SU-DHL-6 (cell line): Measurements from ENCODE around the gene LDLRAD3.

ENCODE experiments used
- H2AFZ ChIP-seq: fragments of 200-600 bp; sonication (generic); 2 replicates; pipeline ENCODE4 v1.6.1; 2014; ENCODE audit warnings: low read depth, mild to moderate bottlenecking, moderate library complexity, mixed read lengths, antibody characterized with exemption, low read length; ENCODE audit not compliant: severe bottlenecking
- H3F3A ChIP-seq: fragments of 200-600 bp; shearing (Covaris generic); 2 replicates; pipeline ENCODE4 v1.6.0; 2016; ENCODE audit warnings: antibody characterized with exemption, mild to moderate bottlenecking; ENCODE audit not compliant: insufficient read depth
- H3K27ac ChIP-seq: fragments of 200-600 bp; sonication (generic); 2 replicates; pipeline ENCODE4 v1.5.1; 2016; ENCODE audit warnings: low read depth, mild to moderate bottlenecking, low read length, moderate library complexity, mixed read lengths
- H3K27me3 ChIP-seq: fragments of 200-600 bp; sonication (generic), shearing (Covaris generic); 2 replicates; pipeline ENCODE4 v1.6.0; 2014; ENCODE audit warnings: mild to moderate bottlenecking, low read length
- H3K36me3 ChIP-seq: fragments of 200-600 bp; sonication (generic); 2 replicates; pipeline ENCODE4 v1.6.1; 2014; ENCODE audit warnings: mild to moderate bottlenecking, low read length, mixed read lengths
- H3K4me2 ChIP-seq: fragments of 300-600, 200-600 bp; shearing (Covaris generic), sonication (generic); 2 replicates; pipeline ENCODE4 v1.6.0; 2014; ENCODE audit warnings: low read length, low read depth, mild to moderate bottlenecking; ENCODE audit not compliant: poor library complexity, severe bottlenecking
- H3K4me3 ChIP-seq: fragments of 200-600 bp; sonication (generic); 2 replicates; pipeline ENCODE4 v1.5.1; 2014; ENCODE audit warnings: antibody characterized with exemption, low read length, mild to moderate bottlenecking, mixed read lengths; ENCODE audit not compliant: insufficient read depth, poor library complexity, severe bottlenecking
- H3K79me2 ChIP-seq: fragments of 200-600 bp; sonication (generic); 2 replicates; pipeline ENCODE4 v1.6.1; 2014; ENCODE audit warnings: mild to moderate bottlenecking, low read length, moderate library complexity; ENCODE audit not compliant: insufficient read depth
- H3K9ac ChIP-seq: fragments of 200-600 bp; sonication (generic); 2 replicates; pipeline ENCODE4 v1.7.0; 2014; ENCODE audit warnings: mild to moderate bottlenecking, low read length
- H3K9me2 ChIP-seq: fragments of 200-600 bp; sonication (generic); replicated peaks from 2 replicates; pipeline ENCODE4 v1.6.1; 2014; ENCODE audit warnings: low read length; ENCODE audit not compliant: insufficient read depth
- H3K9me3 ChIP-seq: fragments of 200-600 bp; sonication (generic); 2 replicates; pipeline ENCODE4 v1.6.1; 2014; ENCODE audit warnings: low read length, mixed read lengths; ENCODE audit not compliant: insufficient read depth
- H4K20me1 ChIP-seq: fragments of 200-600 bp; sonication (generic); 2 replicates; pipeline ENCODE4 v1.6.1; 2014; ENCODE audit warnings: low read depth, mild to moderate bottlenecking, antibody characterized with exemption, low read length, moderate library complexity, mixed read lengths
- EZH2phosphoT487 ChIP-seq: fragments of 200-600 bp; sonication (generic), shearing (Covaris generic); conservative IDR thresholded peaks from 2 replicates; pipeline ENCODE4 v1.6.1; 2018; ENCODE audit warnings: mild to moderate bottlenecking, antibody characterized with exemption, low read length, moderate library complexity, mixed read lengths
- TF ChIP-seq, protein P1 (sequence below): fragments of 200-600 bp; sonication (generic); IDR thresholded peaks from one replicate; pipeline ENCODE4 v1.5.1; 2017; ENCODE audit warnings: antibody characterized with exemption, mild to moderate bottlenecking, low read length, moderate library complexity; ENCODE audit not compliant: insufficient read depth, poor library complexity, severe bottlenecking

The LDLRAD3 gene

DNA sequence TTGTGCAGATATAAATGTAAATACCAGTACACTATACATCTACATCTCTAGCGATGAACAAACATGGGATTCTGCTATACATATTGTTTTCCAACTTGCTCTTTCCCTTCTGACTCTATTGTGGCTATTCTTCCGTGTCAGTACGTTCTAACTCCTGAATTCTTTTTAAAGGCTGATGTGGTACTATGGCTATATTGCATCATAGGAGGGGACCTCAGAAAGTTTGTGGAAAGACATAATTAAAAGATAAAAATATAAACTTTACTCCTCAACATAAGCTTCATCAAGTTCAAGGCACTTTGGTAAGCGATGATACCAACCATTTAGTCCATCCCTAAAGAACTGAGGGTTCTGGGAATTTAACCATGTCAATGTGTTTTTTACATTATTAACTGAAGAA lies 72.8 kb downstream of the LDLRAD3 start:
- no peak overlapping the region for H3K27ac ChIP-seq
- no peak overlapping the region for H3K4me2 ChIP-seq
- H3F3A ChIP-seq: no peaks in the 10 kb centered on the region
- no peaks in the 10 kb centered on the region for H3K9me3 ChIP-seq
- TF ChIP-seq, protein P1, sequence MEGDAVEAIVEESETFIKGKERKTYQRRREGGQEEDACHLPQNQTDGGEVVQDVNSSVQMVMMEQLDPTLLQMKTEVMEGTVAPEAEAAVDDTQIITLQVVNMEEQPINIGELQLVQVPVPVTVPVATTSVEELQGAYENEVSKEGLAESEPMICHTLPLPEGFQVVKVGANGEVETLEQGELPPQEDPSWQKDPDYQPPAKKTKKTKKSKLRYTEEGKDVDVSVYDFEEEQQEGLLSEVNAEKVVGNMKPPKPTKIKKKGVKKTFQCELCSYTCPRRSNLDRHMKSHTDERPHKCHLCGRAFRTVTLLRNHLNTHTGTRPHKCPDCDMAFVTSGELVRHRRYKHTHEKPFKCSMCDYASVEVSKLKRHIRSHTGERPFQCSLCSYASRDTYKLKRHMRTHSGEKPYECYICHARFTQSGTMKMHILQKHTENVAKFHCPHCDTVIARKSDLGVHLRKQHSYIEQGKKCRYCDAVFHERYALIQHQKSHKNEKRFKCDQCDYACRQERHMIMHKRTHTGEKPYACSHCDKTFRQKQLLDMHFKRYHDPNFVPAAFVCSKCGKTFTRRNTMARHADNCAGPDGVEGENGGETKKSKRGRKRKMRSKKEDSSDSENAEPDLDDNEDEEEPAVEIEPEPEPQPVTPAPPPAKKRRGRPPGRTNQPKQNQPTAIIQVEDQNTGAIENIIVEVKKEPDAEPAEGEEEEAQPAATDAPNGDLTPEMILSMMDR: no peak
- no peak for TF ChIP-seq EZH2phosphoT487
- H3K36me3 ChIP-seq: no peaks in the 10 kb centered on the region
- H3K79me2 ChIP-seq: no peaks in the 10 kb centered on the region
- no peak overlapping the region for H3K4me3 ChIP-seq
- no peaks in the 10 kb centered on the region for H3K27me3 ChIP-seq
- H3K9me2 ChIP-seq: no peaks in the 10 kb centered on the region
- no peaks in the 10 kb centered on the region for H4K20me1 ChIP-seq
- H2AFZ ChIP-seq: no peak overlapping the region
- H3K9ac ChIP-seq: no peak overlapping the region

DNA sequence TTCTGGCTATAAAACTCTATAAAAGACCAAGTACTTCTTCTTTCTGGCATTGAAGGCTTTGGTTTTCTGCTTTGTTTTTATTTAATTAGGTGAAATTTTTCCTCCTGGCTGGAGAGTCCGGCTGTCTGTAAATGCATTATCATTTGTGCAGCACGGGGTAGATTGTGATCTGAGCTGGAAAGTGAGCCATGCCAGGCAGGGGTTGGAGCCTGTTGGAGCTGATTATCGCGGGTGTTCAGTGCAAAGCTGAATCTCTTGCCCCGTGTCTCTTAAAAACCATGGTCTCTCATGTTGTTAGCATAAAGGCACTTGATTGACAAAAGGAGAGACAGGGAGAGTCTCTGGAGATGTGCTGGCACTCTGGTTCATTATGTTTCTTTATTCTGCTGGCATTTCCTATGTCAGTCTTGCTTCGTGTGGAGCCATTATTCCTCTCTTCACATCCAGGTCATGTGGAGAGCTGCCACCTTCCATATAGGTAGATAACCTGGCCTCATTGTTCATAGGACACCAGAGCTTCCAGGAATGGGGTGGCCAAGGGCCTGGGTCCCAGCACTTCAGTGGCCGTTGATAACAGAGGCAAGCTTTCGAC lies 75.2 kb downstream of the LDLRAD3 start:
- Histone ChIP-seq H3K9me3 (no peaks in the 10 kb centered on the region), H3F3A (no peaks in the 10 kb centered on the region), H3K36me3 (no peaks in the 10 kb centered on the region), H2AFZ (no peak overlapping the region), H3K9ac (no peak overlapping the region), H3K27ac (no peak overlapping the region), H3K4me2 (no peak overlapping the region), H3K4me3 (no peak overlapping the region), H4K20me1 (no peaks in the 10 kb centered on the region), H3K9me2 (no peaks in the 10 kb centered on the region), H3K79me2 (no peaks in the 10 kb centered on the region), H3K27me3 (no peaks in the 10 kb centered on the region)
- no peak for TF ChIP-seq EZH2phosphoT487
- TF ChIP-seq, protein P1: no peak

DNA sequence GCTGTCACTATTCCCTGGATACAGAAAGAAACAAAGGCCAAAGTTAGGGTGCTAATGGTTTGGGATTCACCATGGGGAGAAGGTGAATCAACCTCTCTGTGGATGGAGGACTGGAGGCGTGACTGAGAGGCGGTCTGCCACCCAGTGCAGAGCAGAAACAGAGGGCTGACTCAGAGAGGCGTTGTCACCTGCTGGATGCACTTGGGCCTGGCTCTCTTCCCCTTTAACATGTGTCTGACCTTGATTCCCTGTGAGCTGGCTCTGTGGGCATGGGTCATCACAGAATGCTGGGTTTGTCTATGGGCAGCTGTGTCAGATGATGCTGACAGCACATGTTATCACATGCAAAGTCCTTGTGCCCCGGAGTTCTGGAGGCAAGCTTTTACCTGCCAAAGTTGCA lies 75.9 kb downstream of the LDLRAD3 start:
- Histone ChIP-seq H4K20me1 (no peaks in the 10 kb centered on the region), H3K4me3 (no peak overlapping the region), H3F3A (no peaks in the 10 kb centered on the region), H2AFZ (no peak overlapping the region), H3K27ac (no peak overlapping the region), H3K36me3 (no peaks in the 10 kb centered on the region), H3K27me3 (no peaks in the 10 kb centered on the region), H3K9me2 (no peaks in the 10 kb centered on the region), H3K9ac (no peak overlapping the region), H3K4me2 (no peak overlapping the region), H3K9me3 (no peaks in the 10 kb centered on the region), H3K79me2 (no peaks in the 10 kb centered on the region)
- TF ChIP-seq EZH2phosphoT487: no peak
- TF ChIP-seq, protein P1: no peak
